AG04450 (cell line): ENCODE results near the gene CCDC183. TPM values are rescaled to one million over a fixed set of nuclear protein-coding genes. Genes with fewer than 3 reads are reported as not detected.
"Not testable (repeated sequence)": the region's sequence is repeated elsewhere in the genome, so short reads cannot be mapped to it uniquely, and the experiment has no call there.

Experiments used
- CTCF ChIA-PET: fragments of 300-600, 350-600 bp; formaldehyde crosslinking; extraction: SDS; loops from one replicate; lab custom pipeline; 2022; ENCODE audit warnings: antibody characterized with exemption, inconsistent platforms; lab: Charles Lee
- POLR2A ChIA-PET: fragments of 350-600 bp; formaldehyde crosslinking; extraction: SDS; loops from one replicate; lab custom pipeline; 2021; ENCODE audit warnings: antibody characterized with exemption, inconsistent platforms; lab: Yijun Ruan, JAX
- DNase-seq: peaks from one replicate; pipeline ENCODE4 v3.0.0-alpha.2; 2011; ENCODE audit warnings: low read depth, low spot score
- H3K27ac ChIP-seq: one replicate; pipeline ENCODE4 v1.5.1; 2012; ENCODE audit warnings: low read depth, low read length, control low read depth
- H3K27me3 ChIP-seq: one replicate; pipeline ENCODE4 v1.6.0; 2012; ENCODE audit warnings: low read length; ENCODE audit not compliant: control insufficient read depth, insufficient read depth
- H3K4me3 ChIP-seq: 2 replicates; pipeline ENCODE4 v1.5.1; 2011; ENCODE audit warnings: mild to moderate bottlenecking, low read depth, low read length, control low read depth
- H3K9me3 ChIP-seq: 2 replicates; pipeline ENCODE4 v1.5.1; 2012; ENCODE audit warnings: low read length; ENCODE audit not compliant: control insufficient read depth, insufficient read depth
- polyA plus RNA-seq: library from polyadenylated mRNA; depleted of rRNA; stranded (reverse); fragments of >200 nt; gene quantifications from 2 replicates; pipeline ENCODE4 v1.2.3, GENCODE V29; 2011
- TF ChIP-seq, protein P1 (sequence below): IDR thresholded peaks from 2 replicates; pipeline ENCODE4 v1.5.1; 2011; ENCODE audit warnings: low read depth, low read length, control low read depth, inconsistent platforms

The CCDC183 gene
- polyA plus RNA-seq, 1 experiment, result 0.21 TPM

DNA sequence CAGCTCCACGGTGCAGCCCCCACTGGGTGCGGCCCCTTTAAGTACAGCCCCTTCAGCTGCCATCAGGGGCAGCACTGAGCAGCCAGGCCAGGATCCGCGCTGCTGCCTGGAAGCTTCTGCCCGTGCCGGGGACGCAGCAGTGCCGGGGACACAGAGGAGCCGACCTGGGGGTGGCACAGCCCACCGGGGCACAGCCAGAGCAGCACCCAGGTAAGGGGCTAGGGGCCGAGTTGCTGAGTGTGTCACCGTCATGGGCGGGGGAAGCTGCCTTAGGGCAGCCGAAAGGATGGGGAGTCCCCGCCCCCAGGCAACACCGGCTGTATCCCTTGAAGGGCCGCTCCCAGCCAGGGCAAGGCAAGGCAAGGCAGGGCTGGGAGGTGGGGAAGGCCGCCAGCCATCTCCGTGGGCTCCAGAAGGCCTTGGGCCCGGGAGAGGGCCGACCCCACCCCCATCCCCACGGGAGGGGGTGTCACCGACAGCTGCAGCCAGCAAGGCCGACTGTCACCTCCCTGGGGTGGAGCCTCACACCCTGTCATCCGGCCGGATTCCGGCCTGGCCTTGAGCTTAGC, 46.3 kb downstream of the CCDC183 start, which contains the start of gene AJM1:
Gene AJM1, plus strand, starts transcription at position 99 of the 569 bp plus-strand sequence. CDS start 1,937 bp downstream, outside the sequence.
- peak within 1 kb of the TSS; percentile 31 for H3K27ac ChIP-seq
- TF ChIP-seq, protein P1, sequence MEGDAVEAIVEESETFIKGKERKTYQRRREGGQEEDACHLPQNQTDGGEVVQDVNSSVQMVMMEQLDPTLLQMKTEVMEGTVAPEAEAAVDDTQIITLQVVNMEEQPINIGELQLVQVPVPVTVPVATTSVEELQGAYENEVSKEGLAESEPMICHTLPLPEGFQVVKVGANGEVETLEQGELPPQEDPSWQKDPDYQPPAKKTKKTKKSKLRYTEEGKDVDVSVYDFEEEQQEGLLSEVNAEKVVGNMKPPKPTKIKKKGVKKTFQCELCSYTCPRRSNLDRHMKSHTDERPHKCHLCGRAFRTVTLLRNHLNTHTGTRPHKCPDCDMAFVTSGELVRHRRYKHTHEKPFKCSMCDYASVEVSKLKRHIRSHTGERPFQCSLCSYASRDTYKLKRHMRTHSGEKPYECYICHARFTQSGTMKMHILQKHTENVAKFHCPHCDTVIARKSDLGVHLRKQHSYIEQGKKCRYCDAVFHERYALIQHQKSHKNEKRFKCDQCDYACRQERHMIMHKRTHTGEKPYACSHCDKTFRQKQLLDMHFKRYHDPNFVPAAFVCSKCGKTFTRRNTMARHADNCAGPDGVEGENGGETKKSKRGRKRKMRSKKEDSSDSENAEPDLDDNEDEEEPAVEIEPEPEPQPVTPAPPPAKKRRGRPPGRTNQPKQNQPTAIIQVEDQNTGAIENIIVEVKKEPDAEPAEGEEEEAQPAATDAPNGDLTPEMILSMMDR, result peak; percentile 86
- peak; percentile 49 for DNase-seq
- POLR2A ChIA-PET, result interaction anchor here (0.6 to 1.3 kb wide), 5 partner anchors 9 to 143 kb away, joined by 3 to 4 read pairs (median 3); no protein-coding TSS in a partner anchor
- peak within 1 kb of the TSS; percentile 65 for H3K4me3 ChIP-seq
- CTCF ChIA-PET, result interaction anchor here (0.8 to 2.0 kb wide), 18 partner anchors 10 to 193 kb away, joined by 3 to 10 read pairs (median 3); no protein-coding TSS in a partner anchor
- H3K9me3 ChIP-seq, result not testable (repeated sequence)
- peaks cover 21% of the 10 kb centered on the region for H3K27me3 ChIP-seq

DNA sequence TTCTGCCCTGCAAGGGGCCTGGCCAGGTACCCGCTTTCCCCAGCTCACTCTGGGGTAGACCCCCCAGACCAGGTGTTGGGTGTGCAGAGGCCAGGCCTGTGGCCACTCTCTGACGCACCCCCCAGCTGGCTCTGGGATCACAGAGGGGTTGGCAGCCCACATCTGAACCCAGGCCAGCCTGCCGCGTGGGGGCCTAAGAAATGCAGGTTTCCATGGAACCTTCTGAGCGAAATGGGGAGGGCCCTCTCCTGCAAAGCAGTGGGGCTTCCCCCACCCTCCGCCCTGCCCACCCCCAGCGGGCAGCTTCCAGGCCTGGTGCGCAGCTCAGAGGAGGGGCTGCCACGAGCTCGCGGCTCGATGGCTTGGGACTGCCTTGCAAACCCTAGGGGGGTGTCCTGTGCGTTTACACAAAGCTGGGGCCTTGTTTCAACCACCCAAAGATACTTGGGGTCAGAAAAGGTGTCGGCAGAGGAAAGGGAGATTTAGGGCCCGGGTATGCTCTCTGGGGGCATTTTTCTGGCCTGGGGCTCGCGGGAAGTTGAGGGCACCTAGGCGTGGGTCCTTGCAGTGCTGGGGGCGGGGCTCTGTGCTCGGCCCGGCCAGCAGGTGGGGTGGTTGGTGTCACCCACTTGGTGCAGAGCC, 47.1 kb downstream of the CCDC183 start:
- ChIA-PET POLR2A (interaction anchor here (0.7 kb wide), 2 partner anchors 15 to 115 kb away, joined by 3 read pairs; no protein-coding TSS in a partner anchor), CTCF (interaction anchor here (0.8 to 2.0 kb wide), 6 partner anchors 11 to 192 kb away, joined by 3 to 6 read pairs (median 3); no protein-coding TSS in a partner anchor)
- not testable (repeated sequence) for DNase-seq, H3K27ac ChIP-seq, H3K9me3 ChIP-seq, H3K4me3 ChIP-seq
- H3K27me3 ChIP-seq, result peaks cover 21% of the 10 kb centered on the region

DNA sequence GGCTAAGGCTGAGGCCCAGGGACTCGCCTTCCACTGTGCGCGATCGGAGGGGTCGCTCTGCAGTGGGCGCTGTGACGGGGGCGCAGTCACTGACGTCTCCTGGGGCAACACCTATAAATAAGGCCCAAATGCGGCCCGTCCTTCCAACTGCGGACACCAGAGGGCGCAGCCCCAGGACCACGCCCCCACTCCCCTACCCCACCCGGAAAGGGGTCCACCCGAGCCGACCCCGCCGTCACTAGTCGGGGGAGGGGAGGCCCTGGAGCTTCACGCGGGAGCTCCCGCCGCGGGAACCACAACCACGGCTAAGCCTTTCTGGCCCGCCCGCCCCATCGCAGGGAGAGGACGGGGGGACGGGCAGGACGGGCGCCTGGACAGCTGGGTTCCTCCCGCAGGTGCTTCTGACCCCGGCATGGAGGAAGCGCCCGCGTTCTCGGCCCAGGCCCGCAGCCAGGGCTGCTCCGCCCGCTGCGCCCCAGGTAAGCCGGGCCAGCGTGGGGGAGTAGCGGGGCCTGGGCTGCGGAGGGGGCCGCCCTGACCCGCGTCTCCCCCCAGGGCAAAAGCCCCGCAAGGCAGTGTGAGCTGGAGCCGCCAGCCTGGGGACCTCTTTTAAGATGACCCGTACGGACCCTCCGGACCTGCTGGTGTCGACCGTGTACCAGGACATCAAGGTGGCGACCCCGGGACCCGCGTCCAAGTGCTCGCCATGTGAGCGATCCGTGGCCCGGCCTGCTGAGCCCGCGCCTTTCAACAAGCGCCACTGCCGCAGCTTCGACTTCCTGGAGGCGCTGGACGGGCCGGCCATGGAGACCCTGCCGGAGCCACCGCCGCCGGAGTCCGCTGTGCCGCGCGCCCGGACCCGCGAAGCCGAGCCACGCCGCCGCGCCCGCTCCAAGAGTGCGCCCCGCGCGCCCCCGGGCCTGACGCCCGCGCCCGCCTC, 47.9 kb downstream of the CCDC183 start:
- not testable (repeated sequence) for DNase-seq, H3K9me3 ChIP-seq, H3K27ac ChIP-seq, H3K4me3 ChIP-seq
- peaks cover 21% of the 10 kb centered on the region for H3K27me3 ChIP-seq
- ChIA-PET CTCF (interaction anchor here (0.7 kb wide), 1 partner anchor 66 kb away, joined by 3 read pairs; no protein-coding TSS in a partner anchor), POLR2A (interaction anchor here (0.7 kb wide), 2 partner anchors 14 to 114 kb away, joined by 3 read pairs; no protein-coding TSS in a partner anchor)
- TF ChIP-seq, protein P1, result peak; percentile 46

DNA sequence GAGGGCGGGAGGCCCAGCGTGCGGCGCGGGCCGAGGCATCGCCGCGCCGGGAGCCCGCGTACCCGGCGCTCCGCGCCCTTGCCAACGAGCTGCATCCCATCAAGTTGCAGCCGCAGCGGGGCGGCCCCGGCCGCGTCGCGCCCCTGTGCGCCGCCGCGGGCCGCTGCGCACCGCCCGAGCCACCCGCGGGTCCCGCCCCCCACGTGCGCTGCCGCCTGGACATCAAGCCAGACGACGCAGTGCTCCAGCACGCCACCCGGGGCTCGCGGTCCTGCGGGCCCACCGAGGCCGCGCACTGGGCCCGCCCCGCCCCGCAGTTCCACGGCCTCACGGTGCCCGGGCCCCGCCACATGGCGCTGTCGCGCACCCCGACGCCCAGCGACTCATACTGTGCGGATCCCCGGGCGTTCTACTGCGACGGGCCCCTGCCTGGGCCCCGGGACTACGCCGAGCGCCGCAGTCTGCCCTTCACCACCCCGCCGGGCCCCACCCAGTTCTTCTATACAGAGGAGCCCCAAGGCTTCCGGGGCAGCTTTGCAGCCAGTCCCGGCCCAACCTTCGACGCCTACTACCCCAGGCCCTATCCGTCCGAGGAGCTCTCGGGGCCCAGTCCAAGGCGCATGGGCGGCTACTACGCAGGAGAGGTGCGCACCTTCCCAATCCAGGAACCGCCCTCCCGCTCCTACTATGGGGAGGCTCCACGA, 48.8 kb downstream of the CCDC183 start:
- TF ChIP-seq, protein P1, result no peak
- Histone ChIP-seq H3K27ac (no peak overlapping the region), H3K27me3 (peaks cover 21% of the 10 kb centered on the region), H3K4me3 (no peak overlapping the region), H3K9me3 (peaks cover 9% of the 10 kb centered on the region)
- DNase-seq, result no peak
- POLR2A ChIA-PET, result no interaction called here
- CTCF ChIA-PET, result interaction anchor here (1.4 kb wide), 1 partner anchor 190 kb away, joined by 4 read pairs; no protein-coding TSS in a partner anchor
